GM21515 (cell line): ENCODE data around the gene TMPRSS2.

Source experiments
- ATAC-seq: cut with Tn5 transposase; IDR thresholded peaks from one replicate; pipeline ENCODE4 v1.9.1; 2021; ENCODE audit not compliant: unreplicated experiment

Gene TMPRSS2

GRCh38 chr21:41510500-41510899 is 2.5 kb upstream of the TMPRSS2 start:
- no peak for ATAC-seq

- ATAC-seq, result no peak
These were observed 1.8 kb upstream of the TMPRSS2 start for GRCh38 chr21:41509733-41510132.

- no peak for ATAC-seq
These were observed 1.2 kb upstream of the TMPRSS2 start for GRCh38 chr21:41509145-41509496.

- no peak for ATAC-seq
These were observed 622 bp upstream of the TMPRSS2 start for GRCh38 chr21:41508415-41509144.

- no peak for ATAC-seq
These were observed 1.1 kb downstream of the TMPRSS2 start for GRCh38 chr21:41506611-41507520.

GRCh38 chr21:41506005-41506594 is 1.9 kb downstream of the TMPRSS2 start:
- ATAC-seq, result no peak

- no peak for ATAC-seq
These were observed 3.9 kb downstream of the TMPRSS2 start for GRCh38 chr21:41504030-41504429.

- no peak for ATAC-seq
These were observed 4.6 kb downstream of the TMPRSS2 start for GRCh38 chr21:41503331-41503730.

- ATAC-seq, result no peak
These were observed 6.0 kb downstream of the TMPRSS2 start for GRCh38 chr21:41501919-41502318.

- ATAC-seq, result no peak
These were observed 7.0 kb downstream of the TMPRSS2 start for GRCh38 chr21:41500931-41501381.

- ATAC-seq, result no peak
These were observed 7.6 kb downstream of the TMPRSS2 start for GRCh38 chr21:41500363-41500762.

- no peak for ATAC-seq
These were observed 8.0 kb downstream of the TMPRSS2 start for GRCh38 chr21:41499920-41500319.

GRCh38 chr21:41497788-41498187 is 10.2 kb downstream of the TMPRSS2 start:
- no peak for ATAC-seq

- ATAC-seq, result no peak
These were observed 10.9 kb downstream of the TMPRSS2 start for GRCh38 chr21:41497008-41497407.

GRCh38 chr21:41494242-41494641 is 13.7 kb downstream of the TMPRSS2 start:
- no peak for ATAC-seq

- no peak for ATAC-seq
These were observed 16.5 kb downstream of the TMPRSS2 start for GRCh38 chr21:41491412-41491811.

- ATAC-seq, result no peak
These were observed 17.6 kb downstream of the TMPRSS2 start for GRCh38 chr21:41490330-41490729.

- ATAC-seq, result no peak
These were observed 18.6 kb downstream of the TMPRSS2 start for GRCh38 chr21:41489329-41489728.

GRCh38 chr21:41488080-41488479 is 19.9 kb downstream of the TMPRSS2 start:
- ATAC-seq, result no peak

GRCh38 chr21:41487082-41487481 is 20.9 kb downstream of the TMPRSS2 start:
- no peak for ATAC-seq

GRCh38 chr21:41483973-41484372 is 24.0 kb downstream of the TMPRSS2 start:
- ATAC-seq, result no peak

- ATAC-seq, result no peak
These were observed 24.5 kb downstream of the TMPRSS2 start for GRCh38 chr21:41483415-41483814.
